Neural progenitor cell (in vitro differentiated cells): ENCODE data around the gene PRR35.

Experiments used
- EZH2phosphoT487 ChIP-seq: fragments of 200-600 bp; sonication (generic); IDR thresholded peaks from 2 replicates; pipeline ENCODE4 v1.6.1; 2017; ENCODE audit warnings: antibody characterized with exemption
- TF ChIP-seq, protein P1 (sequence below): fragments of 200-600 bp; sonication (generic); IDR thresholded peaks from 2 replicates; pipeline ENCODE4 v1.5.1; 2017; ENCODE audit warnings: antibody characterized with exemption, mild to moderate bottlenecking

DNA sequence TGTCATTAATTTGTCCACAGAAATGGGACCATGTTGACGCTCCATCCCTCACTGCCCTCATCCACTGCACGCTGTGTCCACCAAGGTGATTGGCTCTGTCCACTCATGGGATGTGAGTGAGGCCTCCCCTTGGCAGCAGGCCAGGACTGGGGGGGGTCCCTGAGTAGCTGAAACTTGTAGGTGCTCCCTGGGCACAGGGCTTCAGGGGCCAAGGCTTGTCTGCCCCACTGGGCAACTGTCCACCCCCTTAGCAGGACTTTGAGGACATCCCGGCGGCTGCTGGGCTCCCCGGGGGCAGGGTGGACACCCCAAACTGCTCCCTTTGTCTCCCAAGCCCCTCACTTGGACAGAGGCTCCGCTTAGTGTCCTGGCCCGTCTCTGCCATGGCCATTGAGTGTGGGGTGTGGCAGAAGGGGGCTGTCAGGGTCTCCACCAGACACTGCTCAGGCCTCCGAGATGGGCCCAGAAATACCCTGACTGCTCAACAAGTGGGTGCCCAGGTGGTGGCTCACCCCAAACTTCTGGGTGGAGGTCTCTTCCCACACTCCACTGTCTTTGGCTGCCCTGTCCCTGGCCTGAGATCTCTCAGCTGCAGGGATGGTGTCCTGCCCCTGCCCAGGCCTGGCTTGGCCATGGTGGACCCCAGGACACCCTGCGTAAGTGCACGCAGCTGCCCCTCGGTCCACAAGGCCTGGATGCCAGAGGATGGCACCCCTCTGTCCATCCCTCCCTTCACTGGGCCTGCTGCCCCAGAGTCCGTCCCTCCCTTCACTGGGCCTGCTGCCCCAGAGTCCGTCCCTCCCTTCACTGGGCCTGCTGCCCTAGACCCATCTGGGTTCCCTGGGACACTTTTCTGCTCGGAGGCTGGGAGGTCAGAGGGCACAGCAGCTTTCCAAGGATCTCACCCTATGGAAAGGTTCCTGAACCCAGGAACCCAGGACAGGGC is 26.7 kb downstream of the PRR35 start:
- TF ChIP-seq, protein P1, sequence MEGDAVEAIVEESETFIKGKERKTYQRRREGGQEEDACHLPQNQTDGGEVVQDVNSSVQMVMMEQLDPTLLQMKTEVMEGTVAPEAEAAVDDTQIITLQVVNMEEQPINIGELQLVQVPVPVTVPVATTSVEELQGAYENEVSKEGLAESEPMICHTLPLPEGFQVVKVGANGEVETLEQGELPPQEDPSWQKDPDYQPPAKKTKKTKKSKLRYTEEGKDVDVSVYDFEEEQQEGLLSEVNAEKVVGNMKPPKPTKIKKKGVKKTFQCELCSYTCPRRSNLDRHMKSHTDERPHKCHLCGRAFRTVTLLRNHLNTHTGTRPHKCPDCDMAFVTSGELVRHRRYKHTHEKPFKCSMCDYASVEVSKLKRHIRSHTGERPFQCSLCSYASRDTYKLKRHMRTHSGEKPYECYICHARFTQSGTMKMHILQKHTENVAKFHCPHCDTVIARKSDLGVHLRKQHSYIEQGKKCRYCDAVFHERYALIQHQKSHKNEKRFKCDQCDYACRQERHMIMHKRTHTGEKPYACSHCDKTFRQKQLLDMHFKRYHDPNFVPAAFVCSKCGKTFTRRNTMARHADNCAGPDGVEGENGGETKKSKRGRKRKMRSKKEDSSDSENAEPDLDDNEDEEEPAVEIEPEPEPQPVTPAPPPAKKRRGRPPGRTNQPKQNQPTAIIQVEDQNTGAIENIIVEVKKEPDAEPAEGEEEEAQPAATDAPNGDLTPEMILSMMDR, result no peak
- TF ChIP-seq EZH2phosphoT487, result no peak
